Measurements from ENCODE around the gene TMEM51.

Gene TMEM51

GRCh38 chr1:15176120-15176519 lies 22.6 kb downstream of the TMEM51 start:
- TF ChIP-seq, protein P1, sequence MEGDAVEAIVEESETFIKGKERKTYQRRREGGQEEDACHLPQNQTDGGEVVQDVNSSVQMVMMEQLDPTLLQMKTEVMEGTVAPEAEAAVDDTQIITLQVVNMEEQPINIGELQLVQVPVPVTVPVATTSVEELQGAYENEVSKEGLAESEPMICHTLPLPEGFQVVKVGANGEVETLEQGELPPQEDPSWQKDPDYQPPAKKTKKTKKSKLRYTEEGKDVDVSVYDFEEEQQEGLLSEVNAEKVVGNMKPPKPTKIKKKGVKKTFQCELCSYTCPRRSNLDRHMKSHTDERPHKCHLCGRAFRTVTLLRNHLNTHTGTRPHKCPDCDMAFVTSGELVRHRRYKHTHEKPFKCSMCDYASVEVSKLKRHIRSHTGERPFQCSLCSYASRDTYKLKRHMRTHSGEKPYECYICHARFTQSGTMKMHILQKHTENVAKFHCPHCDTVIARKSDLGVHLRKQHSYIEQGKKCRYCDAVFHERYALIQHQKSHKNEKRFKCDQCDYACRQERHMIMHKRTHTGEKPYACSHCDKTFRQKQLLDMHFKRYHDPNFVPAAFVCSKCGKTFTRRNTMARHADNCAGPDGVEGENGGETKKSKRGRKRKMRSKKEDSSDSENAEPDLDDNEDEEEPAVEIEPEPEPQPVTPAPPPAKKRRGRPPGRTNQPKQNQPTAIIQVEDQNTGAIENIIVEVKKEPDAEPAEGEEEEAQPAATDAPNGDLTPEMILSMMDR (conservative IDR thresholded peaks at IDR 0.05; ENCODE audit: low read length), result no peak
- no peak for DNase-seq (ENCODE audit: low read depth)
- no peak overlapping the region for H3K4me3 ChIP-seq (ENCODE audit: low read length)

DNA sequence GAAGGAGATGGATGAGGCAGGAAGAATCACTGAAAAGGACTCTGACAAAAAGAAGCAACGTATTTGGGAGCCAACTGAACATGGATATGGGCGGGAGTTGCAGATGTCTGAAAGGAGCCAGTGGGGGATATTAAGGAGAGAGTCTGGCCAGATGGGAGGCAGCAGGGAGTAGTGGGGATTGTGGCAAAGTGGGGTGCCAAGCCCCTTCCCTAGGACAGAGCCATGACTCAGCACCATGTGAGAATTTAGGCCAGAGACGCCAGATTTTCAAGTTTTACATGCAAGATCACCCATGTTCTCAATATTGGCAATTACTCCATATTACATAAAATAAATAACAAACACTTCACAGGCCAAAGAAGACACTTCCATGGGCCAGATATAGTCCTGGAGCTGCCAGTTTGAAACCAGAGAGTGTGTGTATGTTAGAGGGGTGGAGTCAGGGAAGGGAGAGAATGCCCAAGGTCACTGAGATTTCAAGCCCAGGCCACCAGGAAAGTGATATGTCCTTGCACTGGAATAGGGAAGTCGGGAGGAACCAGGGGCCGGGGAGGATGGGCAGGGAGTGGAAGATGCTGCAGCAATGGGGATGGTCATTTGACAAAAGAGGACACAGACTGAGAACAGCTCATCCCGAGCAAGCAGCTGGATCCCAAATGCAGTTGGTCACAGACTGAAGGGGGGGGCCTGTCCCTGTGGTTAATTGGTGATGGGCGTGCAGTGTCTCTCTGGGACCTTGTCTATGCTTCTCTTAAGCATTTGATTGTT lies 23.5 kb downstream of the TMEM51 start:
- TF ChIP-seq, protein P1 (conservative IDR thresholded peaks at IDR 0.05; ENCODE audit: low read length), result no peak

GRCh38 chr1:15177710-15178166 lies 24.2 kb downstream of the TMEM51 start:
- H3K4me3 ChIP-seq (ENCODE audit: low read length), result no peak overlapping the region
- DNase-seq (ENCODE audit: low read depth), result no peak
- TF ChIP-seq, protein P1 (conservative IDR thresholded peaks at IDR 0.05; ENCODE audit: low read length), result no peak

More for the DNA sequence above, 23.5 kb downstream of the TMEM51 start:
- DNase-seq (ENCODE audit: low read depth), result no peak
- no peak overlapping the region for H3K4me3 ChIP-seq (ENCODE audit: low read length)

DNA sequence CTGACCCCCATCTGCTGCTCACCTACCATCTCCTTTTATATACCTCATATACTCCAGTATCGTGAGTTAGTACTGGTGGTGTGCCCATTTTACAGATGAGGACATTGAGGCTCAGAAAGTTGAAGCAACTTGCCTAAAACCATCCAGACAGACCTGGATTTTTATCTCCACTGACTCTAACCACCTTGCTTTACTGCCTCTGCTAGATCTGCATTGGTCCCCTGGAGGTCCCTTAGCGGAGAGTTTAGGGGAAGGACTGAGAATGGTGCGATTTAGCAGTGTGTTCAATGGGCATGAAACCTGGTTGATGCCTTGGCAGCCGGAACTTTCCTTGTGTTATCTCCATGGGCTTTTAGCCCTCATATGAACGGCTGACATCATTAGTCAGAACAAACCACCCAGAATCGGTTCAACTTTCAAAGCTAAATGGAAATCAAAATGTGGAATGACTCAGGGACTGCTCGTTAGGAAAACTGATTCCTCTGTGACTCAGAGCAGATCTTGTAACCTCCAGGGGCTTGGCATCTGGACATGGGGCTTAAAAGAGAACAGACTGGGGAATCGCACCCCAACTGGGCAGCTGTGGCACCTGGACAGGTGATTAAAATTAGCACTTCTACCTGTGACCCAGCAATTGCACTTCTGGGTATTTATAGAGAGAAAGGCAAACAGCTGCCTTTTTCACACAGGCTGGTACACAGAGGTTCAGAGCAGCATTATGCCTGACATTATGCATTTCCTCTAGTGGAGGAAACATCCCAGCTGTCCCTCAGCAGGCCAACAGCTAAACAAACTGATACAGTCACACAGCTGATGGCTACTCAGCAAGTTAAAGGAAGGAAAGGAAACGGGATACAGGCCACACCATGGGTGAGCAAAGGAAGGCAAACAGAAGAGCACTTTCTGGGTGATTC lies 25.3 kb downstream of the TMEM51 start:
- peak; percentile 79 for DNase-seq (ENCODE audit: low read depth)
- no peak overlapping the region for H3K4me3 ChIP-seq (ENCODE audit: low read length)
- TF ChIP-seq, protein P1 (conservative IDR thresholded peaks at IDR 0.05; ENCODE audit: low read length), result no peak

DNA sequence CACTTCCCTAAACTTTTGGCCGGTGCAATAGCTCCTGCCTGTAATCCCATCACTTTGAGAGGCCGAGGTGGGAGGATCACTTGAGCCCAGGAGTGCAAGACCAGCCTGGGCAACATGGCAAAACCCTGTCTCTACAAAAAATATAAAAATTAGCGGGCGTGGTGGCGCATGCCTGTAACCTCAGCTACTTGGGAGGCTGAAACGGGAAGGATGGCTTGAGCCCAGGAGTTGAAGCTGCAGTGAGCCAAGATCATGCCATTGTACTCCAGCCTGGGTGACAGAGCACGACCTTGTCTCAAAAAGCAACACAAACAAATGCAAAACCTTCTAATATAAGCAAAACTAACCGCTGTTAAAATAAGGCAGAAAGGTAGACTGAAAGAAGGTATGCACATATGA lies 25.9 kb downstream of the TMEM51 start:
- no peak overlapping the region for H3K4me3 ChIP-seq (ENCODE audit: low read length)
- TF ChIP-seq, protein P1 (conservative IDR thresholded peaks at IDR 0.05; ENCODE audit: low read length), result no peak
- no peak for DNase-seq (ENCODE audit: low read depth)

DNA sequence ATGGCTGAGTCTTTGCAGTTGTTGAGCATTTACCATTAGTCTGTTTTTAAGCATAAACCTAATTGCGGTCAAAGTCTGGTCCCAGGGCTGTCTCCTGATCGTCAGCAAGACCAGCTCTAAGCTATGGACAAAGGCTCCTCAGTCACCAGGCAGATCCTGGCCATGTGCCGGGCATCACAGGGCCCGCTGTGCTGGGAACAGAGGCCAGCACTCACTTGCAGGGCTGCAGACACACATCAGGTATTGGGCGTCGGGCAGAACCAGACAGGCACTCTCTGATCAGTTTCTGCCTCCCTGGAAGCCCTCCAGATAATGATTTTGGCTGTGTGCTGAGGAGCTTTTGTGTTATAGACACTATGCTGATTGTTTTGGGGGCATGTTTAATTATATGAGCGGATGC lies 26.6 kb downstream of the TMEM51 start:
- H3K4me3 ChIP-seq (ENCODE audit: low read length), result no peak overlapping the region
- TF ChIP-seq, protein P1 (conservative IDR thresholded peaks at IDR 0.05; ENCODE audit: low read length), result no peak
- DNase-seq (ENCODE audit: low read depth), result no peak
